Endothelial cell of umbilical vein (primary cell): ENCODE data around the gene HUWE1. TPM values are rescaled to one million over a fixed set of nuclear protein-coding genes. Genes with fewer than 3 reads are reported as not detected.
"Not testable (repeated sequence)": the region's sequence is repeated elsewhere in the genome, so short reads cannot be mapped to it uniquely, and the experiment has no call there.

Experiments used
- BruUV-seq: library from RNA; stranded (reverse); fragments of 400-500 nt; replicated peaks from 2 replicates; lab custom pipeline; 2021; lab: Mats Ljungman, UMichigan
- CTCF ChIA-PET: fragments of 300-600, 350-600 bp; sonication (Branson Sonifier 250); formaldehyde crosslinking; loops from one replicate; lab custom pipeline; 2021; ENCODE audit warnings: antibody characterized with exemption, inconsistent platforms; lab: Charles Lee
- POLR2A ChIA-PET: fragments of 300-600, 350-600 bp; sonication (Branson Sonifier 250); formaldehyde crosslinking; loops from one replicate; lab custom pipeline; 2021; ENCODE audit warnings: antibody characterized with exemption, inconsistent platforms; lab: Charles Lee
- DNase-seq: peaks from one replicate; pipeline ENCODE4 v3.0.0-alpha.2; 2011; ENCODE audit warnings: low read depth, low spot score
- FAIRE-seq: peaks from 2 replicates; lab custom pipeline; 2011; peaks lifted over from hg19 to GRCh38; lab: Jason Lieb, UNC
- H2AFZ ChIP-seq: 2 replicates; pipeline ENCODE4 v1.6.0; 2012; ENCODE audit warnings: low read depth, low read length, control low read depth, inconsistent platforms
- H3K27ac ChIP-seq: 2 replicates; pipeline ENCODE4 v1.5.1; 2011; ENCODE audit warnings: low read depth, mild to moderate bottlenecking, control low read depth, low read length, moderate library complexity; ENCODE audit not compliant: insufficient read depth
- H3K27me3 ChIP-seq, 2 experiments: 2 replicates each; pipeline versions ENCODE4 v1.6.0 to v1.6.1; 2011; ENCODE audit warnings: low read length in 2 of 2, mixed read lengths in 1 of 2; ENCODE audit not compliant: control insufficient read depth in 2 of 2, insufficient read depth in 2 of 2
- H3K36me3 ChIP-seq, 2 experiments: 2 replicates in 1 of 2; 3 replicates in 1 of 2; pipeline ENCODE4 v1.5.1; 2011; ENCODE audit warnings: low read length in 2 of 2, mild to moderate bottlenecking in 1 of 2, moderate library complexity in 1 of 2; ENCODE audit not compliant: control insufficient read depth in 2 of 2, insufficient read depth in 2 of 2; ENCODE audit errors: extremely low read depth in 1 of 2
- H3K4me1 ChIP-seq: 3 replicates; pipeline ENCODE4 v1.5.1; 2011; ENCODE audit warnings: mild to moderate bottlenecking, low read length; ENCODE audit not compliant: control insufficient read depth, insufficient read depth; ENCODE audit errors: extremely low read depth
- H3K4me2 ChIP-seq: 2 replicates; pipeline ENCODE4 v1.6.1; 2011; ENCODE audit warnings: low read length, control low read depth, mixed read lengths; ENCODE audit not compliant: insufficient read depth
- H3K4me3 ChIP-seq, 3 experiments: fragments of 200-600 bp in 1 of 3; sonication (generic), shearing (Covaris generic) in 1 of 3; replicated peaks in 1 of 3; 2 replicates each; pipeline ENCODE4 v1.5.1; 2011 to 2016; ENCODE audit warnings: control low read depth in 3 of 3, low read length in 3 of 3, mild to moderate bottlenecking in 2 of 3, inconsistent platforms in 1 of 3, low read depth in 1 of 3, moderate library complexity in 1 of 3; ENCODE audit not compliant: insufficient read depth in 1 of 3
- H3K79me2 ChIP-seq: 2 replicates; pipeline ENCODE4 v1.6.0; 2012; ENCODE audit warnings: low read length, inconsistent platforms; ENCODE audit not compliant: control insufficient read depth, insufficient read depth
- H3K9ac ChIP-seq: replicated peaks from 2 replicates; pipeline ENCODE3; 2011; ENCODE audit warnings: low read length, control low read depth; ENCODE audit not compliant: insufficient read depth; ENCODE audit errors: extremely low read depth
- H3K9me1 ChIP-seq: replicated peaks from 3 replicates; pipeline ENCODE4 v1.6.0; 2011; ENCODE audit warnings: mild to moderate bottlenecking, low read length; ENCODE audit not compliant: control insufficient read depth, insufficient read depth; ENCODE audit errors: extremely low read depth
- H3K9me3 ChIP-seq: replicated peaks from 2 replicates; pipeline ENCODE4 v1.5.1; 2012; ENCODE audit warnings: low read length, inconsistent platforms; ENCODE audit not compliant: control insufficient read depth, insufficient read depth
- H4K20me1 ChIP-seq: replicated peaks from 2 replicates; pipeline ENCODE3; 2011; ENCODE audit warnings: mild to moderate bottlenecking, low read length; ENCODE audit not compliant: control insufficient read depth, insufficient read depth; ENCODE audit errors: extremely low read depth
- CTCF ChIP-seq, 2 donors: IDR thresholded peaks; 1 replicate in 1 of 2; 2 replicates in 1 of 2; pipeline ENCODE4 v1.5.1; 2011; ENCODE audit warnings: low read length in 2 of 2, mild to moderate bottlenecking in 2 of 2, moderate library complexity in 2 of 2, control low read depth in 1 of 2, inconsistent platforms in 1 of 2, low read depth in 1 of 2; ENCODE audit not compliant: insufficient read depth in 1 of 2; ENCODE audit errors: extremely low read depth in 1 of 2
- EZH2 ChIP-seq: IDR thresholded peaks from 2 replicates; pipeline ENCODE4 v1.6.1; 2012; ENCODE audit warnings: borderline replicate concordance, low read depth, mild to moderate bottlenecking, moderate library complexity, low read length, inconsistent platforms; ENCODE audit not compliant: severe bottlenecking
- FOS ChIP-seq: IDR thresholded peaks from 2 replicates; pipeline ENCODE4 v1.6.1; 2011; ENCODE audit warnings: mild to moderate bottlenecking, low read length, moderate library complexity, borderline replicate concordance; ENCODE audit not compliant: insufficient read depth
- GATA2 ChIP-seq: IDR thresholded peaks from 2 replicates; pipeline ENCODE4 v1.7.0; 2011; ENCODE audit warnings: low read depth, mild to moderate bottlenecking, moderate library complexity, mixed read lengths, low read length; ENCODE audit not compliant: insufficient read length, insufficient read depth
- JUN ChIP-seq: IDR thresholded peaks from 2 replicates; pipeline ENCODE4 v1.6.1; 2011; ENCODE audit warnings: borderline replicate concordance, low read depth; ENCODE audit not compliant: insufficient read length, insufficient read depth
- MYC ChIP-seq: IDR thresholded peaks from one replicate; pipeline ENCODE4 v1.6.1; 2011; ENCODE audit warnings: mild to moderate bottlenecking, low read depth, low read length
- POLR2A ChIP-seq: IDR thresholded peaks from 2 replicates; pipeline ENCODE4 v1.6.1; 2012; ENCODE audit warnings: low read depth, mild to moderate bottlenecking, control low read depth, low read length
- POLR2AphosphoS5 ChIP-seq: IDR thresholded peaks from 2 replicates; pipeline ENCODE4 v1.6.1; 2012; ENCODE audit warnings: low read depth, mild to moderate bottlenecking, control low read depth, low read length, moderate library complexity; ENCODE audit not compliant: insufficient read depth
- dilution Hi-C: fragments of 300-500 bp; cut with MboI; formaldehyde crosslinking; loops from one replicate; pipeline ENCODE4 v1.15.0; 2019; ENCODE audit warnings: low sequenced_read_pairs; ENCODE audit not compliant: extremely low pct_ligation_motif_present
- intact Hi-C: fragments of 100-400 bp; cut with micrococcal nuclease; formaldehyde crosslinking; loops from one replicate; pipeline ENCODE4 v1.10.0; 2022
- polyA plus RNA-seq, 4 experiments: library from polyadenylated mRNA; depleted of rRNA in 3 of 4; stranded (reverse) in 3 of 4; unstranded in 1 of 4; fragments of >200 nt; gene quantifications; 2 replicates each; pipeline versions ENCODE4 v1.2.1 to v1.2.3, GENCODE V29; 2011 to 2012; ENCODE audit warnings: missing spikeins in 1 of 4
- total RNA-seq: library from RNA; stranded (reverse); gene quantifications from 2 replicates; pipeline ENCODE4 v1.2.3, GENCODE V29; 2021
- TF ChIP-seq, protein P1 (sequence below): IDR thresholded peaks from 2 replicates; pipeline ENCODE4 v1.6.1; 2011; ENCODE audit not compliant: insufficient read depth, insufficient read length

HUWE1 gene
- total and polyA plus RNA-seq, 2 donors (not counting 3 experiments of a cell fraction or from before 2014, with no cell fraction given): 66.6 to 210 TPM

- Histone ChIP-seq H3K4me3 (no peak overlapping the region), H4K20me1 (no peaks in the 10 kb centered on the region), H3K9me1 (no peaks in the 10 kb centered on the region), H3K4me1 (no peaks in the 10 kb centered on the region), H3K36me3 (peaks cover 20 to 41% of the 10 kb centered on the region in 2 experiments), H3K9ac (no peak overlapping the region), H3K4me2 (no peak overlapping the region), H3K79me2 (no peaks in the 10 kb centered on the region), H3K27ac (no peak overlapping the region), H3K27me3 (no peaks in the 10 kb centered on the region), H2AFZ (no peak overlapping the region), H3K9me3 (no peaks in the 10 kb centered on the region)
- POLR2A ChIA-PET: no interaction called here
- DNase-seq (no peak), FAIRE-seq (peak; percentile 24)
- no peak for TF ChIP-seq EZH2
- TF ChIP-seq CTCF (IDR thresholded peaks at IDR 0.05; ENCODE audit: extremely low read depth in 1 of 2, insufficient read depth in 1 of 2, low read depth in 1 of 2, low read length in 2 of 2): no peak
- TF ChIP-seq GATA2: no peak
- no peak for TF ChIP-seq POLR2AphosphoS5
- TF ChIP-seq POLR2A: no peak
- TF ChIP-seq FOS: no peak
- TF ChIP-seq JUN: no peak
- TF ChIP-seq MYC: no peak
- TF ChIP-seq, protein P1, sequence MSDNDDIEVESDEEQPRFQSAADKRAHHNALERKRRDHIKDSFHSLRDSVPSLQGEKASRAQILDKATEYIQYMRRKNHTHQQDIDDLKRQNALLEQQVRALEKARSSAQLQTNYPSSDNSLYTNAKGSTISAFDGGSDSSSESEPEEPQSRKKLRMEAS: no peak
- CTCF ChIA-PET: no interaction called here
- intact Hi-C loops (no loop called here), dilution Hi-C loops (no loop called here)
- BruUV-seq: no TSS peak
These were observed 147.7 kb downstream of the HUWE1 start for GRCh38 chrX:53538781-53539180.

GRCh38 chrX:53531255-53531966, 155.1 kb downstream of the HUWE1 start:
- H3K4me1 ChIP-seq, H2AFZ ChIP-seq, H4K20me1 ChIP-seq, FAIRE-seq, H3K4me3 ChIP-seq, H3K4me2 ChIP-seq, dilution Hi-C loops, H3K27ac ChIP-seq, H3K79me2 ChIP-seq, H3K27me3 ChIP-seq, intact Hi-C loops, BruUV-seq, H3K9ac ChIP-seq, H3K9me1 ChIP-seq, POLR2A ChIA-PET, DNase-seq, H3K9me3 ChIP-seq: not testable (repeated sequence)
- CTCF ChIA-PET: interaction anchor here (1.2 kb wide), 1 partner anchor 49 kb away, joined by 3 read pairs; no protein-coding TSS in a partner anchor
- peaks cover 12 to 22% of the 10 kb centered on the region in 2 experiments for H3K36me3 ChIP-seq
